ENCODE data around the gene ZNHIT1. TPM values are rescaled to one million over a fixed set of nuclear protein-coding genes. Genes with fewer than 3 reads are reported as not detected.

The ZNHIT1 gene
- total and polyA plus RNA-seq, 2 donors (not counting 3 experiments of a cell fraction or from before 2014, with no cell fraction given) = 74.1 to 89.9 TPM

GRCh38 chr7:101208794-101209193 is 9.2 kb upstream of the ZNHIT1 start:
- Histone ChIP-seq H3K27ac (ENCODE audit: insufficient read depth, low read depth, low read length) (no peak overlapping the region), H2AFZ (ENCODE audit: low read depth, low read length) (no peak overlapping the region), H3K27me3 (ENCODE audit: control insufficient read depth in 2 of 2, insufficient read depth in 2 of 2, low read length in 2 of 2) (no peaks in the 10 kb centered on the region), H3K4me3 (replicated peaks in 1 of 3; ENCODE audit: insufficient read depth in 1 of 3, low read depth in 1 of 3, low read length in 3 of 3) (no peak overlapping the region), H3K9ac (replicated peaks; ENCODE audit: extremely low read depth, insufficient read depth, low read length) (no peak overlapping the region), H3K4me1 (ENCODE audit: control insufficient read depth, extremely low read depth, insufficient read depth, low read length) (no peaks in the 10 kb centered on the region), H4K20me1 (replicated peaks; ENCODE audit: control insufficient read depth, extremely low read depth, insufficient read depth, low read length) (no peaks in the 10 kb centered on the region), H3K9me3 (replicated peaks; ENCODE audit: control insufficient read depth, insufficient read depth, low read length) (no peaks in the 10 kb centered on the region), H3K4me2 (ENCODE audit: insufficient read depth, low read length) (no peak overlapping the region), H3K79me2 (ENCODE audit: control insufficient read depth, insufficient read depth, low read length) (no peaks in the 10 kb centered on the region), H3K36me3 (ENCODE audit: control insufficient read depth in 2 of 2, extremely low read depth in 1 of 2, insufficient read depth in 2 of 2, low read length in 2 of 2) (peaks cover 11 to 39% of the 10 kb centered on the region in 2 experiments), H3K9me1 (replicated peaks; ENCODE audit: control insufficient read depth, extremely low read depth, insufficient read depth, low read length) (no peaks in the 10 kb centered on the region)
- TF ChIP-seq EZH2 (IDR thresholded peaks at IDR 0.05; ENCODE audit: borderline replicate concordance, low read depth, low read length, severe bottlenecking) (no peak), CTCF (IDR thresholded peaks at IDR 0.05; ENCODE audit: extremely low read depth in 1 of 2, insufficient read depth in 1 of 2, low read depth in 1 of 2, low read length in 2 of 2) (no peak), GATA2 (IDR thresholded peaks at IDR 0.05; ENCODE audit: insufficient read depth, insufficient read length, low read depth, low read length) (no peak), POLR2A (IDR thresholded peaks at IDR 0.05; ENCODE audit: low read depth, low read length) (no peak), MYC (IDR thresholded peaks at IDR 0.05; ENCODE audit: low read depth, low read length) (no peak), JUN (IDR thresholded peaks at IDR 0.05; ENCODE audit: borderline replicate concordance, insufficient read depth, insufficient read length, low read depth) (no peak), FOS (IDR thresholded peaks at IDR 0.05; ENCODE audit: borderline replicate concordance, insufficient read depth, low read length) (no peak), MAX (IDR thresholded peaks at IDR 0.05; ENCODE audit: insufficient read depth, insufficient read length) (no peak), POLR2AphosphoS5 (IDR thresholded peaks at IDR 0.05; ENCODE audit: insufficient read depth, low read depth, low read length) (no peak)
- no peak for FAIRE-seq
- dilution Hi-C loops (cut with MboI; ENCODE audit: extremely low pct_ligation_motif_present, low sequenced_read_pairs) = no loop called here
- POLR2A ChIA-PET = interaction anchor here (1.1 kb wide), 1 partner anchor 8 kb away, joined by 3 read pairs; the partner anchor contains the start of gene PLOD3
- no peak for DNase-seq (ENCODE audit: low read depth, low spot score)
- CTCF ChIA-PET = interaction anchor here (1.2 to 1.7 kb wide), 3 partner anchors 9 to 74 kb away, joined by 3 to 6 read pairs (median 4); partner anchors contain the start of gene PLOD3
- intact Hi-C loops (cut with micrococcal nuclease) = no loop called here
- no TSS peak for BruUV-seq (replicated peaks)
